ENCODE data around the gene ANKRD45.
"Not testable (repeated sequence)": the region's sequence is repeated elsewhere in the genome, so short reads cannot be mapped to it uniquely, and the experiment has no call there.

ANKRD45 gene

DNA sequence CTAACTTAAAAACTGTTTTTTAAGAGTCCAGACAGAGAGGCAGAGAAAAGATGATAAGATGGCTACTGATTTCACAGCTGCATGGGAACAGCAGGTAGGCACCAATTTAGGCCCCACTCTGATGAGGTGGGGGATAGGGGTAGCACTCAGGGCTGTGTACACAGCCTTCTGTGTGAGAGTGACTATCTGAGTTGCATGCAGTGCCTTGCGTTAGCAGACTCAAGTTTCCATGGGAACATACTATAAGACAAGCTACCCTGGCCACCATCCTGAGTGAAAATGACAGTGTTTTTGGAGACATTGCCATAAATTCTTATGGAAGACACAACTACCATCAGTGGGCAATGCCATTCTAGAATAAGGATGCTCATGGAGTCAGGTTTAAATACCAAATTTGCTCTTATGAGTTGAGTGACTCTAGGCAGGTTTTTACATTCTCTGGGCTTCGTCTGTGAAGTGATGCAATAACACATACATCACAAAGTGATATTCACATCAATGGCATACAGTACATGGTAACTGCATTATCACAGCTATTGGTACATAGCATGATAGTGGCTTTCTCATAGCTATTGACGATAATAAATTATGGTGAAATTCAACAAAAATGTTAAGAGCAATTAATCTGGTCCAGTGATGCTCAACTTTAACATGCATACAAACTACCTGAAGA lies 97.3 kb downstream of the ANKRD45 start:
- DNase-seq (ENCODE audit: low read depth), result no peak

DNA sequence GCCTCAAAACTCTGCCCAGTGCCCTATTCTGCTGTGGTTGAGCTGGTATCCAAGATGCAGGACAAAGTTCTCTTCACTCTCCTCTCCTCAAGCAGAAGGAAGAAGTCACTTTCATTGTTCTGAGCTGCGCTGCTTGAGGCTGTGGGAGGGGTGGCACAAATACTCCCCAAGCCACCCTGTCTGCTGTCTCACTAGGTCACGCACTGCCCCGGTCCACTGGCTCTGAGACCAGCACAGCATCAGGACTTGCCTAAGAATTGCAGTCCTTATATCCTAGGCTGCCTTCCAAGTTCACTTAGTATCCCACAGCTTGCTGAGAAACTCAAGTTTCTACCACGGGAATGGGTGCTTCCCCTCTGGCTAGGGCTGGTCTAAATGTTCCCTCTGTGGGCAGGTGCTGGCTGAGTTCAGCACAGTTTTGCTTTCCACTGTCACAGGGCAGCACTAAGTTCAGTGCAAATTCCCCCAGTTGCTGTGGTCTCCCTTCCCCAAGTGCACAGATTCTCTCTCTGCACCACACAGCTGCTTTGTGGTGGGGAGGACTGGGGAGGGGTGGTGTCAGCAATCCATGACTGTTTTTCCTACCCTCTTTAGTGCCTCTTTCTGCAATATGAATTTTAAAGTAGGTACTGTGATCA lies 99.2 kb downstream of the ANKRD45 start:
- no peak for DNase-seq (ENCODE audit: low read depth)

DNA sequence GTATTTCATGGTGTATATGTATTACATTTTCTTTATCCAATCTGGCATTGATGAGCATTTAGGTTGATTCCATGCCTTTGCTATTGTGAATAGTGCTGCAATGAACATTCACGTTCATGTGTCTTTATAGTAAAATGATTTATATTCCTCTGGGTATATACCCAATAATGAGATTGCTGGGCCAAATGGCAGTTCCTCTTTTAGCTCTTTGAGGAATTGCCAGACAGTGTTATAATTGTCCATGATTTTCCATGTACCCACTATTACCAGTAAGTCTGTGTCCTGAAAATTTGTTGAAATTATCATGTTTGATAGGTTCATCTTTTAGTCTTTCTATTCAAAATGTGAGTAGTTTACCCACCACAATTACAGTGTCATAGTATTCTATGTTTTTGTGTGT lies 101.2 kb downstream of the ANKRD45 start:
- DNase-seq (ENCODE audit: low read depth), result no peak

DNA sequence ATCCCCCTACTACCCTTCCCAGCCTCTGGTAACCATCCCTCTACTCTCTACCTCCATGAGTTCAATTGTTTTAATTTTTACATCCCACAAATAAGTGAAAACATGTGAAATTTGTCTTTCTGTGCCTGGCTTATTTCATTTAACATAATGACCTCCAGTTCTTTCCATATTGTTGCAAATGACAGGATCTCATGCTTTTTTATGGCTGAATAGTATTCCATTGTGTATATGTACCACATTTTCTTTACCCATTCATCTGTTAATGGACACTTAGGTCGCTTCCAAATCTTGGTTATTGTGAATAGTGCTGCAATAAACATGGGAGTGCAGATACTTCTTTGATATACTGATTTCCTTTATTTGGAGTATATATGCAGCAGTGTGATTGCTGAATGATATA lies 105.8 kb downstream of the ANKRD45 start:
- DNase-seq (ENCODE audit: low read depth), result not testable (repeated sequence)

DNA sequence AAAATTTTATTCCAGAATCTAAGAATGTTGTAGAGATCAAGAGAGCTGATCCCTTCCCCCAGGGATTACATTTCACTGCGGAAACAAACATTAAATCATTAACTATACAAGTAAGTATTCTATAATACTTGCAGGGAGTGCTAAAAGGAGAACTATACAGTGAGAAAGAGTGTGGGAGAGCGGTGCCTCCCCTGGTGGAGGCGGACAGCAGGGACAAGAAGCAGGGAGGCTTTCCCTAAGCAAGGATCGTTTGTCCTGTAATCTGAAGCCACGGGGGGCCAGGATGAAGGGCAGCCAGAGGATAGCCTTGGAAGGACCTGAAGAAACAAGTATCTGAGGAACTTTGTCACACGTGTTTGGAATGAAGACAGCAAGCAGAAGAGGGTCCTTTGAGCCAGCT lies 106.8 kb downstream of the ANKRD45 start:
- no peak for DNase-seq (ENCODE audit: low read depth)

DNA sequence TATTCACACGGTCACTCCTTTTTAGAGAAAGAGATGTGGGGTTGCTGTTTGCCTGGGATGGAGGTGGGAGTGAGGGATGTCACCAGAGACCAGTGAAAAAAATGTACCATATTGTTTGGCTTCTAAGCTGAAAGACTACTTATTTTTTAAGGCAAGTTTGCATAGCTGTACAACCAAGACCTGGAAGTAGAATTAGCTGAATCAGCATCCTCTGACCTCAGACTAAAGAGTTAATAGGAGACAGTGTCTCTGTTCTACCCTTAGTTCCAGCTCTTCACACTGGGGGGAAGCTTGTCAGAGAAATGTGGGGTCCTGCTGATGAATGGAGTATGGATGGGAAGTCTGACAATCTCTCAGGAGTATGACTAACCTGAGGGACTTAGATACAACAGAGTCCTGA lies 108.4 kb downstream of the ANKRD45 start:
- no peak for DNase-seq (ENCODE audit: low read depth)

DNA sequence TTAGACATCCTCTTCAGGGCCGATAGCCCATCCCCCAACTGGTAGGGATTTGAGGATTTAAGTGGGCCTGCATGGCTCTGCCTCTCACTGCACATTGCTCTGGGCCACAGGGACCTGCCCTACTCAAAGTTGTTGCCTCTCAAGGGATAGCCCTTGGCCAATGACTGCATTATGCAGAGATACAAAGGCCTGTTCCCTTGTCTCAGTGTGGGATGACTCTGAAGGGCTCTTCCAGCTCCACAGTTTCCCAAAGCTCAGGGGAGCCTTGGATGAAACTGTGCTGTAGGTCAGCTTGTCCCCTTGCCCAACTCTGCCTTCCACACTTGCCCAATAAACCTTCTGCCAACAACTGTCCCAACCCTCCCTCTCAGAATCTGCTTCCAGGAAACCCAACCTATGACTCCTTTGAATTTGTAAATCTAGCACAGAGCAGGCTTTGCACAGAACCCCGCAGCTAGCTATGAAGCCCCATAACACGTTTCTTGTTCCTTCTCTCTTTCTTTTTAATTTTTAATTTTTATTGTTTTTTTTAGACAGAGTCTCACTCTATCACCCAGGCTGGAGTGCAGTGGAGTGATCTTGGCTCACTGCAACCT lies 109.3 kb downstream of the ANKRD45 start:
- no peak for DNase-seq (ENCODE audit: low read depth)

Data from stimulated activated CD8-positive, alpha-beta memory T cell treated with anti-CD3 and anti-CD28 coated beads, Interleukin-4, amount 100 ng/mL, for 24 hours (primary cell).